GM11168 (cell line): Measurements from ENCODE around the gene UBE2E2.

Experiments
- in situ Hi-C: fragments of 300-500 bp; cut with MboI; formaldehyde crosslinking; loops from one replicate; pipeline ENCODE4 v1.12.0; 2022; ENCODE audit warnings: low sequenced_read_pairs; ENCODE audit not compliant: unreplicated experiment

The UBE2E2 gene

GRCh38 chr3:23637339-23637738 is 434.2 kb downstream of the UBE2E2 start:
- in situ Hi-C loops = no loop called here

- in situ Hi-C loops = no loop called here
These were observed 437.5 kb downstream of the UBE2E2 start for GRCh38 chr3:23640471-23641146.
